Trophoblast cell (in vitro differentiated cells and primary cell): ENCODE data around the gene HARS1.

Experiments used
- DNase-seq, 2 donors: peaks; one replicate each; pipeline ENCODE4 v3.0.0-alpha.2; 2016
- H2AFZ ChIP-seq: 2 replicates; pipeline ENCODE4 v1.6.1; 2013; ENCODE audit warnings: low read length, moderate library complexity, mild to moderate bottlenecking; ENCODE audit not compliant: insufficient read depth, poor library complexity
- H2AK5ac ChIP-seq: 2 replicates; pipeline ENCODE4 v1.6.1; 2013; ENCODE audit warnings: mild to moderate bottlenecking, low read length
- H2BK120ac ChIP-seq: 2 replicates; pipeline ENCODE4 v1.6.1; 2013; ENCODE audit warnings: low read length, mild to moderate bottlenecking, moderate library complexity; ENCODE audit not compliant: insufficient read depth, poor library complexity
- H2BK12ac ChIP-seq: 2 replicates; pipeline ENCODE4 v1.6.1; 2013; ENCODE audit warnings: mild to moderate bottlenecking, low read length, moderate library complexity
- H2BK5ac ChIP-seq: 2 replicates; pipeline ENCODE4 v1.6.1; 2013; ENCODE audit warnings: low read length, low read depth, moderate library complexity, mild to moderate bottlenecking; ENCODE audit not compliant: poor library complexity
- H3K14ac ChIP-seq: 2 replicates; pipeline ENCODE4 v1.6.1; 2013; ENCODE audit warnings: mild to moderate bottlenecking, low read length
- H3K18ac ChIP-seq: 2 replicates; pipeline ENCODE4 v1.6.1; 2013; ENCODE audit warnings: mild to moderate bottlenecking, low read length
- H3K23ac ChIP-seq: 2 replicates; pipeline ENCODE4 v1.6.1; 2013; ENCODE audit warnings: low read length
- H3K27ac ChIP-seq: 2 replicates; pipeline ENCODE4 v1.5.1; 2013; ENCODE audit warnings: low read depth, mild to moderate bottlenecking, inconsistent platforms, low read length, moderate library complexity
- H3K27me3 ChIP-seq: 2 replicates; pipeline ENCODE4 v1.6.1; 2013; ENCODE audit warnings: inconsistent platforms, mild to moderate bottlenecking, low read length, moderate library complexity; ENCODE audit not compliant: insufficient read depth
- H3K36me3 ChIP-seq, 2 experiments: 1 replicate in 1 of 2; 2 replicates in 1 of 2; pipeline ENCODE4 v1.6.1; 2013; ENCODE audit warnings: low read length in 2 of 2, mild to moderate bottlenecking in 2 of 2, moderate library complexity in 1 of 2; ENCODE audit not compliant: insufficient read depth in 2 of 2, control insufficient read depth in 1 of 2
- H3K4ac ChIP-seq: 2 replicates; pipeline ENCODE4 v1.6.1; 2013; ENCODE audit warnings: low read depth, mild to moderate bottlenecking, low read length, moderate library complexity
- H3K4me1 ChIP-seq, 2 experiments: 1 replicate in 1 of 2; 2 replicates in 1 of 2; pipeline ENCODE4 v1.6.1; 2013; ENCODE audit warnings: low read length in 2 of 2, mild to moderate bottlenecking in 2 of 2, moderate library complexity in 1 of 2; ENCODE audit not compliant: insufficient read depth in 2 of 2, control insufficient read depth in 1 of 2
- H3K4me2 ChIP-seq: 2 replicates; pipeline ENCODE4 v1.6.1; 2013; ENCODE audit warnings: inconsistent platforms, mild to moderate bottlenecking, low read length, moderate library complexity
- H3K4me3 ChIP-seq: 2 replicates; pipeline ENCODE4 v1.5.1; 2013; ENCODE audit warnings: mild to moderate bottlenecking, low read depth, low read length, inconsistent platforms
- H3K79me1 ChIP-seq: one replicate; pipeline ENCODE4 v1.6.1; 2013; ENCODE audit warnings: low read length
- H3K79me2 ChIP-seq: 2 replicates; pipeline ENCODE4 v1.6.1; 2013; ENCODE audit warnings: low read length, mild to moderate bottlenecking; ENCODE audit not compliant: control insufficient read depth, insufficient read depth, poor library complexity
- H3K9ac ChIP-seq: 2 replicates; pipeline ENCODE4 v1.6.1; 2013; ENCODE audit warnings: mild to moderate bottlenecking, low read length
- H3K9me3 ChIP-seq: 2 replicates; pipeline ENCODE4 v1.6.1; 2013; ENCODE audit warnings: low read depth, mild to moderate bottlenecking, control low read depth, inconsistent platforms, low read length; ENCODE audit not compliant: insufficient read depth
- H4K12ac ChIP-seq: 2 replicates; pipeline ENCODE4 v1.6.1; 2013; ENCODE audit warnings: low read depth, mild to moderate bottlenecking, low read length, moderate library complexity
- H4K8ac ChIP-seq: 2 replicates; pipeline ENCODE4 v1.6.1; 2013; ENCODE audit warnings: low read depth, mild to moderate bottlenecking, low read length, moderate library complexity
- H4K91ac ChIP-seq: one replicate; pipeline ENCODE4 v1.6.1; 2013; ENCODE audit warnings: low read depth, mild to moderate bottlenecking, low read length, moderate library complexity
- WGBS: extraction: QIAGEN DNeasy Blood & Tissue Kit; methylation state at CpG from one replicate; pipeline ENCODE4 v1.1.7; 2013; ENCODE audit warnings: missing lambda C conversion rate; ENCODE audit not compliant: insufficient read length, insufficient coverage; ENCODE audit errors: extremely low coverage; 5-methylcytosine and 5-hydroxymethylcytosine counted together

The HARS1 gene

DNA sequence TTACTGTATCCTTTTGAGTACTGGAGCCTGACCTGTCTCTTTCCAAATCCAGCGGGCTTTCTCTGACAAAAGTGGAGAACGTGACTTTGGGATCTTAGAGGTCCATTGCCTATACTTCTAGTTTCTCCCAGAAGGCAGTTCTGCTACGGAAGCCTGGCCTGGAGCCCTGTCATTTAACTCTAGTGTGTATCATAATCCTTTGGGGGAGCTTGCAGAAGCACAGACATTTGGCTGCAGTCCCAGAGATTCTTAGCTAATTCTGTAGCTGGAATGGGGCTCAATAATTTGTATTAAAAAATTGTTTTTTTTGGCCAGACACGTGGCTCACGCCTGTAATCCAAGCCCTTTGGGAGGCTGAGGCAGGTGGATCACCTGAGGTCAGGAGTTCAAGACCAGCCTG, 3.1 kb upstream of the HARS1 start:
- H3K4ac ChIP-seq, result no peak overlapping the region
- no peak overlapping the region for H3K4me2 ChIP-seq
- H3K9me3 ChIP-seq, result no peaks in the 10 kb centered on the region
- peaks cover 30 to 53% of the 10 kb centered on the region in 2 experiments for H3K36me3 ChIP-seq
- H3K9ac ChIP-seq, result no peak overlapping the region
- no peak overlapping the region for H3K14ac ChIP-seq
- no peak overlapping the region for H3K27ac ChIP-seq
- no peaks in the 10 kb centered on the region for H3K27me3 ChIP-seq
- no peak overlapping the region for H2AK5ac ChIP-seq
- no peak overlapping the region for H4K91ac ChIP-seq
- H2BK120ac ChIP-seq, result no peak overlapping the region
- no peak for DNase-seq
- peaks cover 10% of the 10 kb centered on the region for H3K79me2 ChIP-seq
- no peak overlapping the region for H2AFZ ChIP-seq
- no peak overlapping the region for H2BK5ac ChIP-seq
- H3K4me3 ChIP-seq, result no peak overlapping the region
- H3K79me1 ChIP-seq, result peaks cover 7% of the 10 kb centered on the region
- H3K23ac ChIP-seq, result no peak overlapping the region
- no peak overlapping the region for H2BK12ac ChIP-seq
- no peak overlapping the region for H4K8ac ChIP-seq
- no CpG with 5 or more reads among the region's 5 CpGs for WGBS
- H3K18ac ChIP-seq, result no peak overlapping the region
- no peak overlapping the region for H4K12ac ChIP-seq
- peaks cover 3 to 4% of the 10 kb centered on the region in 2 experiments for H3K4me1 ChIP-seq

DNA sequence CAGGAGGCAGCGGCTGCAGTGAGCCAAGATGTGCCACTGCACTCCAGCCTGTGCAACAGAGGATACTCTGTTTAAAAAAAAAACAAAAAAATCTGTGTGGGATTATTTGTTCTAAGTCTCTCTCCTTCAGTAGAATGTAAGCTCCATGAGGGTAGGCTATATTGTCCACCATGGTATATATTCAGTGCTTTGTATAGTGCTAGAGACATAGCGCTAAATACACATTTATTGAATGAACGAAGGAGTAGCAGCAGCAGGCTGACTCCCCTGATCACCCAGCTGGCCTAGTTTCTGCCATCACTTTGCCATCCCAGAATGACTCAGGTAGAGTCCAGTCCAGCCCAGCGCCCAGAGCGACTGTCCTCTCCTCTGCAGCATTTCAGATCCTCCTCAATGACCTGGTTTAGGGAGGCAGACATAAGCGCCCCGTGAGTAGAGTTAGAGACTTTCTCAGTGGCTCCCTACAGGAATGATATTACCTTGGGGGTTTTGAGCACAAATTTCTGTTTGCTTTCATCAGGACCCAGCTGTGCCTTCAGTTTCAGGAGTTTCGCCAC, 716 bp downstream of the HARS1 start:
- peaks cover 3 to 4% of the 10 kb centered on the region in 2 experiments for H3K4me1 ChIP-seq
- H2AFZ ChIP-seq, result peak overlapping the region; percentile 18
- H3K9me3 ChIP-seq, result no peaks in the 10 kb centered on the region
- peak overlapping the region; percentile 85 for H4K12ac ChIP-seq
- peak overlapping the region; percentile 82 for H3K9ac ChIP-seq
- H2BK5ac ChIP-seq, result peak overlapping the region; percentile 4
- peaks cover 10% of the 10 kb centered on the region for H3K79me2 ChIP-seq
- H3K27ac ChIP-seq, result peak overlapping the region; percentile 61
- peak overlapping the region; percentile 15 for H4K91ac ChIP-seq
- peak overlapping the region; percentile 13 for H3K4ac ChIP-seq
- peak overlapping the region; percentile 51 for H3K18ac ChIP-seq
- no peak overlapping the region for H2BK120ac ChIP-seq
- no peak overlapping the region for H2BK12ac ChIP-seq
- H4K8ac ChIP-seq, result peak overlapping the region; percentile 75
- H3K14ac ChIP-seq, result peak overlapping the region; percentile 52
- H3K4me2 ChIP-seq, result peak overlapping the region; percentile 91
- peaks cover 7% of the 10 kb centered on the region for H3K79me1 ChIP-seq
- peaks cover 28 to 33% of the 10 kb centered on the region in 2 experiments for H3K36me3 ChIP-seq
- no CpG with 5 or more reads among the region's 8 CpGs for WGBS
- H2AK5ac ChIP-seq, result no peak overlapping the region
- peak in 1 of 2 donors; percentile 7 for DNase-seq
- H3K27me3 ChIP-seq, result no peaks in the 10 kb centered on the region
- H3K4me3 ChIP-seq, result peak overlapping the region; percentile 86
- no peak overlapping the region for H3K23ac ChIP-seq

DNA sequence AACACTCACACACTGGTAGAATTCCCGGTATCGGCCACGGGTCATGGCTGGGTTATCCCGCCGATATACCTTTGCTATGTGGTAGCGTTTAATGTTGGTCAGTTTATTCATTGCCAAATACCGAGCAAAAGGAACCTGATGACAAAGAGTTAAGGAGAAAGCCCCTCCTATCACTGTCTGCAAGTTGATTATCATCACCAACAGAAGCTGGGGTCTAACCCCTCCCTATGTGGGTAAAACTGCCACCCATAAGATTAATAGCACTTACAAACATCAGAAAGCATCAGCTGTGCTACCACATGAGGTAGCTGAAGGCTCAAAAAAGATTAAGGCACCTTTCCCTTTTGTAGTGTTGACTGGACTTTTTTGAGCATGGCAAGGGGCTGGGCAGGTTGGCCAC, 12.2 kb downstream of the HARS1 start:
- Histone ChIP-seq H2BK5ac (no peak overlapping the region), H2AFZ (no peak overlapping the region), H2BK12ac (no peak overlapping the region), H3K9me3 (peaks cover 3% of the 10 kb centered on the region), H3K23ac (no peak overlapping the region), H3K4me1 (no peaks in the 10 kb centered on the region), H4K8ac (no peak overlapping the region), H2BK120ac (no peak overlapping the region), H4K91ac (no peak overlapping the region), H3K79me1 (no peaks in the 10 kb centered on the region), H2AK5ac (no peak overlapping the region), H3K18ac (no peak overlapping the region), H3K4ac (no peak overlapping the region), H3K4me3 (no peak overlapping the region), H3K27ac (no peak overlapping the region), H4K12ac (no peak overlapping the region), H3K36me3 (peaks cover 33 to 67% of the 10 kb centered on the region in 2 experiments), H3K27me3 (no peaks in the 10 kb centered on the region), H3K79me2 (no peaks in the 10 kb centered on the region), H3K14ac (no peak overlapping the region), H3K4me2 (no peak overlapping the region), H3K9ac (no peak overlapping the region)
- no CpG with 5 or more reads among the region's 7 CpGs for WGBS
- DNase-seq, result no peak

DNA sequence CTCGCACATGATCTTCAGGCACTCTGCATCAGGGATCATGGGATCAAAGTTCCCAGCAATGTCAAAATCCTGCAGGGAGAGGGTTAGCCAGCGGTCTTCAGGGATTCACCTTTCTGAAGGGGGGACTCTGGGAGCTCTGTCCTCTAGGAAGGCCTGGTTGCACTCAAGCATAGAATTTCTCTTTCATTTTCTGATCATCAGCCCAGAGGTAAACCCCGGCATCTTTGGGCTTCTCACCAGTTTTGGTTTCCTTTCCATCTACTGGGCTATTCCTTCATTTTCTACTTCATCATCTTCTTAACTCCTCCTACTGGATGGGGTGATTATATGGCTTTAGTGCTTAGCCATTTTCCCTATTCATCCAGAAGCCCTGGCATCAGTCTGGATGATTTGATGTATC, 13.2 kb downstream of the HARS1 start:
- Histone ChIP-seq H3K27ac (no peak overlapping the region), H3K4ac (no peak overlapping the region), H2BK5ac (no peak overlapping the region)

More for the DNA sequence above, 13.2 kb downstream of the HARS1 start:
- no peak overlapping the region for H3K9ac ChIP-seq
- H3K4me3 ChIP-seq, result no peak overlapping the region
- DNase-seq, result no peak
- no peaks in the 10 kb centered on the region for H3K4me1 ChIP-seq
- H4K91ac ChIP-seq, result no peak overlapping the region
- no peak overlapping the region for H2BK12ac ChIP-seq
- no peak overlapping the region for H2BK120ac ChIP-seq
- no peak overlapping the region for H3K18ac ChIP-seq
- H3K9me3 ChIP-seq, result peaks cover 3% of the 10 kb centered on the region
- no peaks in the 10 kb centered on the region for H3K79me1 ChIP-seq
- H3K27me3 ChIP-seq, result no peaks in the 10 kb centered on the region
- H4K12ac ChIP-seq, result no peak overlapping the region
- H3K14ac ChIP-seq, result no peak overlapping the region
- no peak overlapping the region for H4K8ac ChIP-seq
- no peak overlapping the region for H2AFZ ChIP-seq
- H2AK5ac ChIP-seq, result no peak overlapping the region
- H3K4me2 ChIP-seq, result no peak overlapping the region
- peaks cover 39 to 72% of the 10 kb centered on the region in 2 experiments for H3K36me3 ChIP-seq
- no peak overlapping the region for H3K23ac ChIP-seq
- no CpG with 5 or more reads among the region's 3 CpGs for WGBS
- H3K79me2 ChIP-seq, result no peaks in the 10 kb centered on the region
